Aorta (tissue), 5 donors: ENCODE measurements around the gene JPT2. TPM values are rescaled to one million over a fixed set of nuclear protein-coding genes. Genes with fewer than 3 reads are reported as not detected.
A peak's percentile ranks its signal among the peaks of the same experiment; 100 is the strongest.

ENCODE experiments used
- ATAC-seq: fragments of 200-7000 bp; cut with Tn5 transposase; one replicate; pipeline ENCODE4 v1.9.1; 2022; ENCODE audit warnings: moderate library complexity; ENCODE audit not compliant: low FRiP score
- DNase-seq, 2 donors: peaks; one replicate each; pipeline ENCODE4 v3.0.0-alpha.2; 2020
- H3K27ac ChIP-seq, 2 donors: one replicate each; pipeline ENCODE4 v1.5.1; 2013; ENCODE audit warnings: low read length in 2 of 2, mild to moderate bottlenecking in 2 of 2, moderate library complexity in 2 of 2, control low read depth in 1 of 2, inconsistent platforms in 1 of 2, low read depth in 1 of 2
- H3K27me3 ChIP-seq, 2 donors: one replicate each; pipeline ENCODE4 v1.6.1; 2013; ENCODE audit warnings: control low read depth in 1 of 2, low read length in 1 of 2, mild to moderate bottlenecking in 1 of 2, moderate library complexity in 1 of 2; ENCODE audit not compliant: insufficient read depth in 2 of 2, control insufficient read depth in 1 of 2
- H3K36me3 ChIP-seq, 2 donors: one replicate each; pipeline ENCODE4 v1.6.1; 2013; ENCODE audit warnings: control low read depth in 1 of 2, low read length in 1 of 2, mild to moderate bottlenecking in 1 of 2; ENCODE audit not compliant: insufficient read depth in 2 of 2, control insufficient read depth in 1 of 2
- H3K4me1 ChIP-seq, 2 donors: one replicate each; pipeline ENCODE4 v1.6.1; 2013; ENCODE audit warnings: low read length in 2 of 2, control low read depth in 1 of 2, mild to moderate bottlenecking in 1 of 2, moderate library complexity in 1 of 2; ENCODE audit not compliant: insufficient read depth in 2 of 2, control insufficient read depth in 1 of 2
- H3K4me3 ChIP-seq, 2 donors: one replicate each; pipeline ENCODE4 v1.5.1; 2013; ENCODE audit warnings: low read length in 2 of 2, control low read depth in 1 of 2, mild to moderate bottlenecking in 1 of 2
- H3K9me3 ChIP-seq: one replicate; pipeline ENCODE4 v1.6.1; 2013; ENCODE audit warnings: mild to moderate bottlenecking, low read length; ENCODE audit not compliant: control insufficient read depth
- WGBS, 2 donors: extraction: QIAGEN DNeasy Blood & Tissue Kit; methylation state at CpG; one replicate each; pipeline ENCODE4 v1.1.7; 2013; 5-methylcytosine and 5-hydroxymethylcytosine counted together
- intact Hi-C, 2 donors: fragments of 100-400 bp; cut with DNase I; formaldehyde crosslinking; loops; one replicate each; pipeline versions ENCODE4 v1.14.2 to v1.15.0; 2022
- polyA plus RNA-seq, 2 donors: library from polyadenylated mRNA; stranded (reverse); fragments of 200-250 nt; gene quantifications; one replicate each; pipeline ENCODE4 v1.2.3, GENCODE V29; 2013
- total RNA-seq, 2 donors: library from RNA; stranded (reverse); fragmentation: NEBNext Ultra II Directional; extraction: Animal tissue kit (Norgen Biotek cat#: 25700); gene quantifications; one replicate each; pipeline ENCODE4 v1.2.1, GENCODE V29; 2021
- donor health status: healthy with polysubstance abuse.
- donor health status: Bipolar disorder and iron deficiency.
- donor health status: DM: no; HTN: no; CAD: no.
- donor health status: DM: no; HTN: no; CAD: no.
- donor health status: DM: yes; HTN: yes; CAD: no.

JPT2 gene
- total and polyA plus RNA-seq, 4 donors = 14.2 to 30.8 (median 22.0) TPM

DNA sequence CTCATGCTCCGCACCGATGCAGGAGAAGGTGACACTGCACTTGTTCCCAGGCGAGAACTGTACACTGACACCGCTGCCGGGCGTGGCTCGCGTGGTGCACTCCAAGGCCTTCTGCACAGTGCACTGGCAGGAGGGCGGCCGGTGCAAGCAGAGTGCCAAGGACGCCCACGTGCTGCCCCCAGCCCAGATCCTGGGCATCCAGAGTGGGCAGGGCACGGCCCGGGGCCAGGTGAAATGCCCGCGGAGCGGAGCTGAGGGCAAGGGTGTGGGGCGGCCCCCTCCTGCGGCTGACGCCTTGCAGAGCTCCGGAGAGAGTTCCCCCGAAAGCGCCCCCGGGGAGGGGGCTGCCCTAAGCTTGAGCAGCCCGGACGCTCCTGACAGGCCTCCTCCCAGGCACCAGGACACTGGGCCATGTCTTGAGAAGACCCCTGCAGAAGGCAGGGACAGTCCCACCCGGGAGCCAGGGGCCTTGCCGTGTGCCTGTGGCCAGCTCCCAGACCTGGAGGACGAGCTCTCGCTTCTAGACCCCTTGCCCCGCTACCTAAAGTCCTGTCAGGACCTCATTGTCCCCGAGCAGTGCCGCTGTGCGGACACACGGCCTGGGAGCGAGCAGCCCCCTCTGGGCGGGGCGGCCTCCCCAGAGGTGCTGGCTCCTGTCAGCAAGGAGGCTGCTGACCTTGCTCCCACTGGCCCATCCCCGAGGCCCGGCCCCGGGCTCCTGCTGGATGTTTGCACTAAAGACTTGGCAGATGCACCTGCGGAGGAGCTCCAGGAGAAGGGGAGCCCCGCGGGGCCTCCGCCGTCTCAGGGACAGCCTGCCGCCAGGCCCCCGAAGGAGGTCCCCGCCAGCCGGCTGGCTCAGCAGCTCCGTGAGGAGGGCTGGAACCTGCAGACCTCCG lies 21.9 kb upstream of the JPT2 start:
- peak; percentile 10 for ATAC-seq
- H3K4me1 ChIP-seq = no peaks in the 10 kb centered on the region
- DNase-seq = no peak
- no peaks in the 10 kb centered on the region for H3K27me3 ChIP-seq
- H3K9me3 ChIP-seq = no peaks in the 10 kb centered on the region
- peaks cover 0 to 13% of the 10 kb centered on the region in 2 donors for H3K36me3 ChIP-seq
- 94% methylated on average over 50 to 52 of the region's 52 CpGs for WGBS, 2 donors
- intact Hi-C loops = no loop called here
- H3K4me3 ChIP-seq = no peak overlapping the region
- no peak overlapping the region for H3K27ac ChIP-seq

DNA sequence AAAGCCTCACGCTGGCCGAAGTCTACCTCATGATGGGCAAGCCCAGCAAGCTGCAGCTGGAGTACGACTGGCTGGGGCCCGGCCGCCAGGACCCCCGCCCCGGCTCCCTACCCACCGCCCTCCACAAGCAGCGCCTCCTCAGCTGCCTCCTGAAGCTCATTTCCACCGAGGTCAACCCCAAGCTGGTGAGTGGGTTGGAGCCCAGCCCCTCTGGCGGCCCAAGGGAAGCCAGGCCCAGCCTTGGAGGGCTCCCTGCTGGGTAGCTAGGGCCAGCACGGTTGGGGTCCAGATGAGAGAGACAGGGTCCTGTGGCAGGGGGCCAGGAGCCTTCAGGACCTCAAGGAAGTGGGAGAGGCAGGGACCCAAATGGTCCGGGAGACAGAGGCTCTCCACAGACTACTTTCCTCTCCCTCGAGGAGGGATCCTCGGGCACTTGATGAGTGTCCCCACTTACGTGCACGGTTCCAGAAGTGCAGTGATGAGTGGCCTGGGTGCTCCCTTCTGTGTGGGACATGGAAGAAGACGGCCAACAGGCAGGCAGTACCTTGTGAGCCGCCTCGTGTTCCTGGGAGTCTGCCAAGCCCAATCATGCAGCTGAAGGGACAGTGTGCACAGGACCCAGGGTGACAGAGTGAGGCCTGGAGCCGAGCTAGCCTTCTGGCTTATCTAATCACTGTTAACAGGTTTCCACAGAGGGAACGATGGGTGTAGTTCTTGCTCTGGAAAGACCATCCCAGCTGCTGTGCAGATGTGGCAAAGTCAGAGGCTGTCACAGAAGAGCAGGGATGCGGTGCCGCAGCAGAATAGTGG lies 21.1 kb upstream of the JPT2 start:
- WGBS, 2 donors = 85% methylated on average over 24 of the region's 24 CpGs
- Histone ChIP-seq H3K9me3 (no peaks in the 10 kb centered on the region), H3K4me1 (no peaks in the 10 kb centered on the region), H3K4me3 (no peak overlapping the region), H3K36me3 (peaks cover 0 to 13% of the 10 kb centered on the region in 2 donors), H3K27me3 (no peaks in the 10 kb centered on the region), H3K27ac (no peak overlapping the region)
- DNase-seq = no peak
- no peak for ATAC-seq
- intact Hi-C loops = no loop called here

- intact Hi-C loops = no loop called here
- H3K36me3 ChIP-seq = peaks cover 2 to 13% of the 10 kb centered on the region in 2 donors
- no peaks in the 10 kb centered on the region for H3K4me1 ChIP-seq
- ATAC-seq (no peak), DNase-seq (no peak)
- H3K4me3 ChIP-seq = no peak overlapping the region
- H3K27me3 ChIP-seq = no peaks in the 10 kb centered on the region
- WGBS, 2 donors = 91 to 94% methylated on average over 13 of the region's 13 CpGs
- no peak overlapping the region for H3K27ac ChIP-seq
- no peaks in the 10 kb centered on the region for H3K9me3 ChIP-seq
Measured at GRCh38 chr16:1657841-1658240, 20.2 kb upstream of the JPT2 start.

GRCh38 chr16:1659031-1659430 lies 19.0 kb upstream of the JPT2 start:
- DNase-seq (no peak), ATAC-seq (no peak)
- WGBS, 2 donors = 89% methylated on average over 5 of the region's 5 CpGs
- Histone ChIP-seq H3K36me3 (peaks cover 2 to 11% of the 10 kb centered on the region in 2 donors), H3K4me3 (no peak overlapping the region), H3K9me3 (no peaks in the 10 kb centered on the region), H3K27ac (no peak overlapping the region), H3K4me1 (no peaks in the 10 kb centered on the region), H3K27me3 (no peaks in the 10 kb centered on the region)
- intact Hi-C loops = no loop called here

- H3K36me3 ChIP-seq = peaks cover 2 to 6% of the 10 kb centered on the region in 2 donors
- 86 to 91% methylated on average over 2 of the region's 2 CpGs for WGBS, 2 donors
- intact Hi-C loops = no loop called here
- no peaks in the 10 kb centered on the region for H3K4me1 ChIP-seq
- DNase-seq (no peak), ATAC-seq (no peak)
- no peak overlapping the region for H3K27ac ChIP-seq
- no peak overlapping the region for H3K4me3 ChIP-seq
- H3K9me3 ChIP-seq = no peaks in the 10 kb centered on the region
- H3K27me3 ChIP-seq = no peaks in the 10 kb centered on the region
Measured at GRCh38 chr16:1661826-1662225, 16.3 kb upstream of the JPT2 start.

DNA sequence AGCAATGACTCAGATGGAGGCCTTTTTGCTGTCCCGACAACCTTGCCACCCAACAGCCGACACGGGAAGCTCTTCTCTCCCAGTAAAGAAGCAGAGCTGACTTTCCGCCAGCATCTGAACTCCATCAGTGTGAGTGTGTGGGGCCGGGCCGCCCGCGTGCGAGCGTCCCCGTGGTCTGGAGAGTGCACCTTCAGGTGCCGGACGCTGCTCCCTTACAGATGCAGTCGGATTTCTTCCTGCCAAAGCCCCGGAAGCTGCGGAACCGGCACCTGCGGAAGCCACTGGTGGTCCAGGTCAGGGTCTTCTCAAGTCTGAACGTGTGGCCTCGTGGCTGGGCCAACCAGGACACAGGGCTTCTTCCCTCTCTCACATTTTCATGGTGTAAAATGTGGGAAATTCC lies 15.5 kb upstream of the JPT2 start:
- Histone ChIP-seq H3K4me1 (no peaks in the 10 kb centered on the region), H3K9me3 (no peaks in the 10 kb centered on the region), H3K36me3 (peaks cover 4 to 5% of the 10 kb centered on the region in 2 donors), H3K4me3 (no peak overlapping the region), H3K27me3 (no peaks in the 10 kb centered on the region), H3K27ac (no peak overlapping the region)
- 93 to 95% methylated on average over 20 of the region's 20 CpGs for WGBS, 2 donors
- DNase-seq = no peak
- intact Hi-C loops = no loop called here
- no peak for ATAC-seq

DNA sequence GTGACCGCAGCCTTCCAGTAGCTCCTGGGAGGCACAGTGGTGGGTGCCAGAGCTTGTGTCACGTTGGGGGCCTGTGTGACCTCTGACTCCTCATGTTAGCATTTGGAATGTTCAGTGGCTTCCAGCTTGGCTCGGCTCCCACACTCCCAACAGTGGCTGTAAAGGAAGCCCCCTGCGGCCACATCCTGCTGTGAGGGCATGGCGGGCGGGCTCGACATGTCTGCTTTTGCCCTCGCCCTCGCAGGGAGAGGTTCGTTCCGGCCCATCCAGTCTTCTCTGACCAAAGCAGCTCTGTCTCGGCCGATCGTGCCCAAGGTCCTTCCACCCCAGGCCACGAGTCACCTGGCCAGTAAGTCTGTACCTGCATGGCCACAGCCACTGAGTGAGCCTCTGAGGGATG lies 12.2 kb upstream of the JPT2 start:
- ATAC-seq = no peak
- no peak overlapping the region for H3K4me3 ChIP-seq
- H3K36me3 ChIP-seq = peaks cover 4 to 13% of the 10 kb centered on the region in 2 donors
- H3K4me1 ChIP-seq = no peaks in the 10 kb centered on the region
- WGBS, 2 donors = 86 to 87% methylated on average over 15 of the region's 15 CpGs
- no peak for DNase-seq
- no peaks in the 10 kb centered on the region for H3K9me3 ChIP-seq
- no peaks in the 10 kb centered on the region for H3K27me3 ChIP-seq
- no peak overlapping the region for H3K27ac ChIP-seq
- intact Hi-C loops = no loop called here

DNA sequence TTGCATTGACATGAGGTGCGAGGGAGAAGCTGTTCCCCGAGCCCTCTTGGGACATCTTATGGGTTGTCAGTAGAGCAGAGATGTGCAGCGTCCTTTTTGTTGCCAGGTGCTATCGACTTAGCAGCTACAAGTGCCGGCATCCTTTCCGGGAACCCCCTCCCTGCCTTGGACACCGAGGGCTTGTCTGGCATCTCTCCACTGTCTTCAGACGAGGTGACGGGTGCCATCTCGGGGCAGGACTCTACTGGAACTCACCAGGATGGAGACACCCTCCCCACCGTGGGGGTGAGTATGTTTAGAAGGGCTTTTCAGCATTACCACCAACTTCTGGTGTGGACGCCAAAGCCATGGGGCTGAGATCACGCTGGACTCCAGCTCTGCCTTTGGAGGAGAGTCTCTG lies 11.8 kb upstream of the JPT2 start:
- ATAC-seq = no peak
- H3K27ac ChIP-seq = no peak overlapping the region
- no peaks in the 10 kb centered on the region for H3K9me3 ChIP-seq
- no peaks in the 10 kb centered on the region for H3K27me3 ChIP-seq
- no peaks in the 10 kb centered on the region for H3K4me1 ChIP-seq
- H3K4me3 ChIP-seq = no peak overlapping the region
- 90 to 91% methylated on average over 13 of the region's 13 CpGs for WGBS, 2 donors
- H3K36me3 ChIP-seq = peaks cover 4 to 13% of the 10 kb centered on the region in 2 donors
- no peak for DNase-seq
- intact Hi-C loops = no loop called here
